OCI-LY7 (cell line): ENCODE measurements around the gene DTNB. TPM values are rescaled to one million over a fixed set of nuclear protein-coding genes. Genes with fewer than 3 reads are reported as not detected.

Source experiments
- BruUV-seq: library from RNA; stranded (reverse); fragments of 400-500 nt; replicated peaks from 2 replicates; lab custom pipeline; 2021; lab: Mats Ljungman, UMichigan
- CTCF ChIA-PET: fragments of 300-600 bp; sonication (Branson Sonifier 250); formaldehyde crosslinking; loops from one replicate; lab custom pipeline; 2022; ENCODE audit warnings: antibody characterized with exemption; ENCODE audit not compliant: unreplicated experiment; lab: Charles Lee
- POLR2A ChIA-PET: fragments of 300-600 bp; sonication (Branson Sonifier 250); formaldehyde crosslinking; loops from one replicate; lab custom pipeline; 2022; ENCODE audit warnings: antibody characterized with exemption; lab: Charles Lee
- DNase-seq: peaks from one replicate; pipeline ENCODE4 v3.0.0-alpha.2; 2015; ENCODE audit warnings: low spot score
- H2AFZ ChIP-seq: fragments of 200-600 bp; sonication (generic), shearing (Covaris generic); 2 replicates; pipeline ENCODE4 v1.6.1; 2014; ENCODE audit warnings: mild to moderate bottlenecking, antibody characterized with exemption, low read length, moderate library complexity
- H3K27ac ChIP-seq: fragments of 200-600 bp; sonication (generic); 2 replicates; pipeline ENCODE4 v1.5.1; 2014; ENCODE audit warnings: mixed run types, low read depth, mild to moderate bottlenecking, moderate library complexity, low read length, inconsistent platforms; ENCODE audit not compliant: poor library complexity, severe bottlenecking
- H3K36me3 ChIP-seq: fragments of 200-600 bp; sonication (generic); 2 replicates; pipeline ENCODE4 v1.6.1; 2014; ENCODE audit warnings: mild to moderate bottlenecking, antibody characterized with exemption, low read length, moderate library complexity, mixed read lengths; ENCODE audit not compliant: insufficient read depth
- H3K4me1 ChIP-seq: fragments of 200-600 bp; sonication (generic); 2 replicates; pipeline ENCODE4 v1.5.1; 2014; ENCODE audit warnings: mild to moderate bottlenecking, low read length; ENCODE audit not compliant: insufficient read depth, poor library complexity, severe bottlenecking
- H3K4me2 ChIP-seq: fragments of 200-600 bp; sonication (generic); 2 replicates; pipeline ENCODE4 v1.6.1; 2014; ENCODE audit warnings: mild to moderate bottlenecking, low read length
- H3K4me3 ChIP-seq: fragments of 200-600 bp; sonication (generic); 2 replicates; pipeline ENCODE4 v1.5.1; 2014; ENCODE audit warnings: mild to moderate bottlenecking, low read depth, low read length; ENCODE audit not compliant: poor library complexity, severe bottlenecking
- H3K79me2 ChIP-seq: fragments of 200-600 bp; sonication (generic); 2 replicates; pipeline ENCODE4 v1.6.1; 2016; ENCODE audit warnings: low read depth, mild to moderate bottlenecking, low read length, moderate library complexity, mixed read lengths; ENCODE audit not compliant: insufficient read depth
- H3K9me2 ChIP-seq: fragments of 200-600 bp; sonication (generic); 2 replicates; pipeline ENCODE4 v1.6.1; 2016; ENCODE audit warnings: mild to moderate bottlenecking, low read length, mixed read lengths; ENCODE audit not compliant: insufficient read depth
- H3K9me3 ChIP-seq: fragments of 200-600 bp; sonication (generic); 2 replicates; pipeline ENCODE4 v1.6.1; 2014; ENCODE audit warnings: mild to moderate bottlenecking, mixed run types, low read length, mixed read lengths
- H4K20me1 ChIP-seq: fragments of 200-600 bp; sonication (generic); 2 replicates; pipeline ENCODE4 v1.6.1; 2014; ENCODE audit warnings: mild to moderate bottlenecking, antibody characterized with exemption, low read length, moderate library complexity, mixed read lengths; ENCODE audit not compliant: insufficient read depth
- EZH2phosphoT487 ChIP-seq: fragments of 200-600 bp; sonication (generic); IDR thresholded peaks from 2 replicates; pipeline ENCODE4 v1.6.1; 2018; ENCODE audit warnings: low read depth, borderline replicate concordance, mild to moderate bottlenecking, mixed run types, antibody characterized with exemption, low read length, moderate library complexity, mixed read lengths
- intact Hi-C: fragments of 100-400 bp; cut with micrococcal nuclease; formaldehyde crosslinking; loops from one replicate; pipeline ENCODE4 v1.10.0; 2022; ENCODE audit not compliant: unreplicated experiment
- total RNA-seq, 2 experiments: library from RNA; depleted of rRNA in 1 of 2; stranded (reverse); fragments of >200 nt in 1 of 2; shearing (Covaris generic) in 1 of 2; gene quantifications; 2 replicates each; pipeline ENCODE4 v1.2.3, GENCODE V29; 2014 to 2022
- TF ChIP-seq, protein P1 (sequence below): fragments of 200-600 bp; sonication (generic); conservative IDR thresholded peaks from 2 replicates; pipeline ENCODE4 v1.5.1; 2014; ENCODE audit warnings: mild to moderate bottlenecking, antibody characterized with exemption, low read length, moderate library complexity, mixed read lengths

Gene DTNB
- total RNA-seq, 2 experiments from 2014 or later: 16.1 to 28.3 TPM

DNA sequence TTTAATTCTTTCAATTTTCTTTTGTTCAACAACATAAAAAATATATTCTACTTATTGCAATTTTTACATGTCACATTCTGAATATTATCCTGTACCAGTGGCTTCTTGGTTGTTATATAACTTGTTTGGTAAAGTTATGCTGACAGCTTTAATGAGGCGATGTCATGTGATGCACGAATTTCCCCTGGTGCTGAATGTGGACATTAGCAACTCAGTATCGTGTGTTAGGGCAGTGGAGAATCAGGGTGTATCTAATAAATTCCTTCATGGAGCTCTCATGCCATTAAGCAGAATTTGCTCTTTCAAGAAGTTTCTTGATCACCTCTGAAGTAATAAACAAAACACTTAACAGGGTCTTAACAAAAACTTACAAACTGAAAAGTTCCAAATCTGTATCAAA is 232.0 kb downstream of the DTNB start:
- no peaks in the 10 kb centered on the region for H3K9me2 ChIP-seq
- H3K36me3 ChIP-seq: no peaks in the 10 kb centered on the region
- no peaks in the 10 kb centered on the region for H3K79me2 ChIP-seq
- no peak overlapping the region for H3K4me3 ChIP-seq
- ChIA-PET CTCF (no interaction called here), POLR2A (no interaction called here)
- intact Hi-C loops: no loop called here
- H3K4me2 ChIP-seq: no peak overlapping the region
- H4K20me1 ChIP-seq: no peaks in the 10 kb centered on the region
- TF ChIP-seq EZH2phosphoT487: no peak
- TF ChIP-seq, protein P1, sequence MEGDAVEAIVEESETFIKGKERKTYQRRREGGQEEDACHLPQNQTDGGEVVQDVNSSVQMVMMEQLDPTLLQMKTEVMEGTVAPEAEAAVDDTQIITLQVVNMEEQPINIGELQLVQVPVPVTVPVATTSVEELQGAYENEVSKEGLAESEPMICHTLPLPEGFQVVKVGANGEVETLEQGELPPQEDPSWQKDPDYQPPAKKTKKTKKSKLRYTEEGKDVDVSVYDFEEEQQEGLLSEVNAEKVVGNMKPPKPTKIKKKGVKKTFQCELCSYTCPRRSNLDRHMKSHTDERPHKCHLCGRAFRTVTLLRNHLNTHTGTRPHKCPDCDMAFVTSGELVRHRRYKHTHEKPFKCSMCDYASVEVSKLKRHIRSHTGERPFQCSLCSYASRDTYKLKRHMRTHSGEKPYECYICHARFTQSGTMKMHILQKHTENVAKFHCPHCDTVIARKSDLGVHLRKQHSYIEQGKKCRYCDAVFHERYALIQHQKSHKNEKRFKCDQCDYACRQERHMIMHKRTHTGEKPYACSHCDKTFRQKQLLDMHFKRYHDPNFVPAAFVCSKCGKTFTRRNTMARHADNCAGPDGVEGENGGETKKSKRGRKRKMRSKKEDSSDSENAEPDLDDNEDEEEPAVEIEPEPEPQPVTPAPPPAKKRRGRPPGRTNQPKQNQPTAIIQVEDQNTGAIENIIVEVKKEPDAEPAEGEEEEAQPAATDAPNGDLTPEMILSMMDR: no peak
- no peaks in the 10 kb centered on the region for H3K9me3 ChIP-seq
- BruUV-seq: no TSS peak
- H3K27ac ChIP-seq: no peak overlapping the region
- H2AFZ ChIP-seq: no peak overlapping the region
- no peaks in the 10 kb centered on the region for H3K4me1 ChIP-seq
- no peak for DNase-seq

DNA sequence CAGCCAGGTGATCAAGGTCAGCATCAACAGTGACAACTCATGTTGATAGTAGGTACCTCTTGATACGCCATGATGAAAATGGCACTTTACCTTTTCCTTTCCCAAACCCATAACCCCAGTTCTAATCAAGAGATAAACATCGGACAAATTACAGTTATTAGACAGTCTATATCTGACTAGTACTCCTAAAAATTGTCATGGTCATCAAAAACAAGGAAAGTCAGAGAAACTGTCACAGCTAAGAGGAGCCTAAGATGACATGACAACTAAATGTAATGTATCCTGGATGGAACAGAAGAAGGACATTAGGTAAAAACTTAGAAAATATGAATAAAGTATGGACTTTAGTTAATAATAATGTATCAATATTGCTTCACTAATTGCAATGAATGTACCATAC is 234.6 kb downstream of the DTNB start:
- ChIA-PET CTCF (no interaction called here), POLR2A (interaction anchor here (0.6 to 1.2 kb wide), 2 partner anchors 13 to 163 kb away, joined by 3 read pairs; no protein-coding TSS in a partner anchor)
- Histone ChIP-seq H3K9me3 (peaks cover 4% of the 10 kb centered on the region; the same call in 1 of the 2 replicates), H3K79me2 (no peaks in the 10 kb centered on the region), H3K36me3 (peaks cover 6% of the 10 kb centered on the region; the same call in 1 of the 2 replicates), H3K9me2 (no peaks in the 10 kb centered on the region), H4K20me1 (no peaks in the 10 kb centered on the region), H3K4me1 (no peaks in the 10 kb centered on the region), H3K4me2 (no peak overlapping the region), H3K4me3 (no peak overlapping the region), H3K27ac (no peak overlapping the region), H2AFZ (no peak overlapping the region)
- no peak for DNase-seq
- TF ChIP-seq EZH2phosphoT487: no peak
- TF ChIP-seq, protein P1: no peak
- BruUV-seq: no TSS peak
- intact Hi-C loops: no loop called here

DNA sequence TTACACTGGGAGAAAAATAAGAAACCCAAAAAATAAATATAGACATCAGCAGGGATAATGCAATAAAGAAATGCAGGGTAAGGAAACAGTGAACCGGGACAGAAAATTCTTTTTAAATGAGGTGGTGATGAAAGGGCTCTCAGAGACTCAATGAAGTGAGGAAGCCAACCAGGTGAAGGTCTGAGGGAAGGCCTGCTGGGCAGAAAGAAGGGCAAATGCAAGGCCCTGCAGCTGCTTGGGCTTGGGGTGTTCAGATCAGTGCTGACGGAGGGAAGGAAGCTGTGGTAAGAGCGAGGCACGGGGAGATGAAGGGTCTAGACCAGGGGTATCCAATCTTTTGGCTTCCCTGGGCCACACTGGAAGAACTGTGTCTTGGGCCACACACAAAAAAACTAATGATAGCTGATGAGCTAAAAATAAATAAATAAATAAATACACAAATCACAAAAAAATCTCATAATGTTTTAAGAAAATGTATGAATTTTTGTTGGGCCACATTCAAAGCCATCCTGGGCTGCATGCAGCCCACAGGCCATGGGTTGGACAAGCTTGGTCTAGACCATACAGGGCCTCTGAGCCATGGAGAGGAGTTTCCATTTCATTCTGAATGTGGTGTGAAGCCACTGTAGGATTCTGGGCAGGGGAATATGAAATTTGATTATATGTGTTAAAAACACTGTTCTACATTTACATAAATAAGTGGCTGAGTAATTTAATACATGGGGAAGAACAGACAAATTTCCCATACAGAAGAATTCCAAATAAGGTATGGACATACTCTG is 235.3 kb downstream of the DTNB start:
- no peak for DNase-seq
- H4K20me1 ChIP-seq: no peaks in the 10 kb centered on the region
- peaks cover 6% of the 10 kb centered on the region; the same call in 1 of the 2 replicates for H3K36me3 ChIP-seq
- CTCF ChIA-PET: no interaction called here
- intact Hi-C loops: no loop called here
- no peak overlapping the region for H3K4me2 ChIP-seq
- H3K27ac ChIP-seq: no peak overlapping the region
- POLR2A ChIA-PET: interaction anchor here (0.6 to 1.2 kb wide), 5 partner anchors 13 to 1012 kb away, joined by 3 read pairs; no protein-coding TSS in a partner anchor
- BruUV-seq: no TSS peak
- H3K9me2 ChIP-seq: no peaks in the 10 kb centered on the region
- no peak overlapping the region for H3K4me3 ChIP-seq
- no peaks in the 10 kb centered on the region for H3K79me2 ChIP-seq
- no peaks in the 10 kb centered on the region for H3K4me1 ChIP-seq
- H3K9me3 ChIP-seq: peaks cover 4% of the 10 kb centered on the region; the same call in 1 of the 2 replicates
- no peak overlapping the region for H2AFZ ChIP-seq
- TF ChIP-seq EZH2phosphoT487: no peak
- TF ChIP-seq, protein P1: no peak
